ENCODE results near the gene HP1BP3. TPM values are rescaled to one million over a fixed set of nuclear protein-coding genes. Genes with fewer than 3 reads are reported as not detected.
A peak's percentile ranks its signal among the peaks of the same experiment; 100 is the strongest.
"Not testable (repeated sequence)": the region's sequence is repeated elsewhere in the genome, so short reads cannot be mapped to it uniquely, and the experiment has no call there.

HP1BP3 gene
- total RNA-seq, 2 donors from 2014 or later = 253 to 311 TPM

DNA sequence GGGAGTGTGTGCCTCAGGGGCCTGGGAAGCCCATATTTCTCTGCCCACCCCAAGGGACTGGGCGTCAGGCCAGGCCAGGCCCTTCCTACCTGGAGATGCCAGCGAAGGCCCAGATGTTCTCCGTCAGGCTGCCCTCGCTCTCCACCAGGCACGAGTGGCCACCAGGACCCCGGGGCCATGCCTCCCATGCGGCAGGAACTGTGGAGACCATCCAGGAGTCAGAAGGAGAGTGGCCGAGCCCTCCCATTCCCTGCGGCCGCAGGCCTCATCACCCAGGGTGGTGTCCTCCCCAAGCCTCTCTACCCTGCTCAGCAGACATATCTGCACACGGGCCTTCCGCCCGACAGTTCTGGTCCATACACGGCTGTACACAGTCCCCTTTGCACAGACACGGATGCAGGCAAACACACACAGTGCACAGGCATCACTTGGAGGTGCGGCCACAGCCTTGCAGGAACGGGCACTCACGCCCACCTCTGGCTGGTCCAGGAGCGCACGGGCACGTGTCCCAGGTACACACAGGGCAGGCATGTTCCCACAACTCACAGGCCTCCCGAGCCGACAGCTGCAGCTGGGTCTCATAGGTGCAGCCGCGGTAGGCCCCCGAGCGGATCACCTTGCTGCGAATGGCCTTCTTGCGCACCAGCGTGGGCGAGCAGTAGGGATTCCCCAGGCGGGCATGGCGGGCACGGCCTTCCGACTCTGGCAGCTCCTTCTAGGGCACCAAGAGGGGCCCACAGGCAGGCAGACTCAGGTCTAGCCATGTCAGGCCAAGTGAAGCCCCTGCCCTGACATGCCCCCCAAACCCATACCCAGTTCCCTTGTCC is 63.4 kb downstream of the HP1BP3 start:
- ATAC-seq (no peak), DNase-seq (ENCODE audit: low spot score in 2 of 2) (peak in 1 of 2 donors; percentile 51)
- no peaks in the 10 kb centered on the region for H3K36me3 Mint-ChIP-seq

DNA sequence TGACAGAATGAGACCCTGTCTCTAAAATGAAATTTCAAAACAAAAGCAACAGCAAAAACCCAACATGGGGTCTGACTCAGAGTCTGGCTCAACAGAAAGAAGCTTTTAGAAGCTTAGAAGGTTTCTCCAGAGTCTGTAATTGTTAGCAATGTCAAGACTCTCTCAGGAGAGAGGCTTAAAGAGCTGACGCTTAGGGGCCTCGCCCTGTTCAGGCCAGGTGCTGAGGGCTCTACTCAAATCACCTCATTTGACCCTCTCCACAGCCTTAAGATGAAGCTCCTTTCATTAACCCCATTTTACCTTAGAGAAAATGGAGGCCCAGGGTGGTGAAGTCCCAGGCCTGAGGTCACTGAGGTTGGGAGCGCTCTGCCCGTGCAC is 64.0 kb downstream of the HP1BP3 start:
- no peak for ATAC-seq
- H3K27ac Mint-ChIP-seq = no peak overlapping the region
- no peaks in the 10 kb centered on the region for H3K9me3 Mint-ChIP-seq
- DNase-seq (ENCODE audit: low spot score in 2 of 2) = no peak
- H3K36me3 Mint-ChIP-seq = no peaks in the 10 kb centered on the region

More for the DNA sequence above, 63.4 kb downstream of the HP1BP3 start:
- no peak overlapping the region for H3K27ac Mint-ChIP-seq
- no peaks in the 10 kb centered on the region for H3K9me3 Mint-ChIP-seq

DNA sequence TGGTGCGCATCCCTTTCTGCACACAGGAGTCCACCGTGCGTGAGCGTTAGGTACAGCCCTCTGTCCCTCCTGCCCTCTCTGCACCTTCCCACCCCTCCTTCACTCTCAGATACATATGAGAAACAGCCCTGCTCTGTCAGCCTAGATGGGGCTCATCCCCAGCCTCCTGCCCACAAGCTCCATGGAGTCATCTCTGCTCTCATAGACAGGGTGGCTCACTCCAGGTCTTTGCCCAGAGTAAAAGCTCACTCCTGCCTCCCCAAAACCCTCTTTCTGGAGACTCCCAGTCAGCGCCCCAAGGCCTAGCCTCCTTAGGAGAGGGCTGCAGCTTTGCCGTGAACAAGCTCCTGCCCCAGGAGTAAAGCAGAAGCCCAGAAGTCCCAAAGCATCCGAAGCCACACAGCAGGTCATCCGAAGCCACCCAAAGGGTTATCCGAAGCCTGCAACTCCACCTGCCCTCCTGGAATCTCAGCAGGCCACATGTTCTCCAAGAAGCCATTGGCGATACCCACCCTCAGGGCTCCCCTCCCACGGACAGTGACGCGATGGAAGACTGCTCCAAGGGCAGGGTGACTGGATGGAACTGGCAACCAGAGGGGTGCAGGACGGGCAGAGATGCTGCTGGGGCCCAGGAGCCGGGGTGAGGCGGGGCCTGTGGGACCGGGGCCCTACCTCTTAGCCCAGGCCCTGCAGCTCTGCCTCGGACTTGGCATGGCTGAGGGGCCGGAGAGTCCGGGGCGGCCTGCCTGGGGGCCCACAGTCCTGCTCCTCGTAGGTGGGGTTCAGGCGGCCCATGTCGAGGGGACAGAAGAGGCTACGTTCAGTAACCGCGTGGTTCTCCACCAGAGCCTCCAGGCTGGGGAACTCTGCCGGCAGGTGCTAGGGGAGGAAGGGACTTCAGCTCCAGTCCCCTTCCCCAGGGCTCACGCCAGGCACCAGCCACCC is 65.7 kb downstream of the HP1BP3 start:
- Mint-ChIP-seq H3K9me3 (no peaks in the 10 kb centered on the region), H3K27ac (no peak overlapping the region), H3K36me3 (no peaks in the 10 kb centered on the region)
- ATAC-seq (no peak), DNase-seq (ENCODE audit: low spot score in 2 of 2) (peak in 1 of 2 donors; percentile 33)

DNA sequence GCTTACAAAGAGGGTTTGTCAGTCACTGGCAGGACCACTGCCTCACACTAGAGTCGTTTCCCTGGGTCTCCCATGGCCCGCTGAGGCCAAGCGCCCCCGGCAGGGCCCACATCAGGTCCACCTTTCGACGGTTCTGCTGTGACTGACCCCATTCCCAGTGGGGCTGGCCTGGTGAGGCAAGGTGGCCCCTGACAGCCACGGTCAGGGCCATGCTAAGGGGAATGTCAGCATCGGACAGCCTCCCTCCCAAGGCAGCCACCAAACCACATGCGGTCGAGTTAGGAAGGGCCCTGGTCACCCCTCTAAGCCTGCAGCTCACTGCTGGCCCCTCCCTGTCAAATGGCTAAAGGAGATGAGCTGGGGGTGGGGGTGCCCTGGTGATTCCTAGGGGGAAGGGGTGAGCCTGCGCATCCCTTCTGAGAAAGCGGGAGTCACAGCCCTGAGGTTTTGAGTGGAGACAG is 66.4 kb downstream of the HP1BP3 start:
- Mint-ChIP-seq H3K36me3 (no peaks in the 10 kb centered on the region), H3K27ac (no peak overlapping the region), H3K9me3 (no peaks in the 10 kb centered on the region)
- ATAC-seq (no peak), DNase-seq (ENCODE audit: low spot score in 2 of 2) (peak in 1 of 2 donors; percentile 44)

DNA sequence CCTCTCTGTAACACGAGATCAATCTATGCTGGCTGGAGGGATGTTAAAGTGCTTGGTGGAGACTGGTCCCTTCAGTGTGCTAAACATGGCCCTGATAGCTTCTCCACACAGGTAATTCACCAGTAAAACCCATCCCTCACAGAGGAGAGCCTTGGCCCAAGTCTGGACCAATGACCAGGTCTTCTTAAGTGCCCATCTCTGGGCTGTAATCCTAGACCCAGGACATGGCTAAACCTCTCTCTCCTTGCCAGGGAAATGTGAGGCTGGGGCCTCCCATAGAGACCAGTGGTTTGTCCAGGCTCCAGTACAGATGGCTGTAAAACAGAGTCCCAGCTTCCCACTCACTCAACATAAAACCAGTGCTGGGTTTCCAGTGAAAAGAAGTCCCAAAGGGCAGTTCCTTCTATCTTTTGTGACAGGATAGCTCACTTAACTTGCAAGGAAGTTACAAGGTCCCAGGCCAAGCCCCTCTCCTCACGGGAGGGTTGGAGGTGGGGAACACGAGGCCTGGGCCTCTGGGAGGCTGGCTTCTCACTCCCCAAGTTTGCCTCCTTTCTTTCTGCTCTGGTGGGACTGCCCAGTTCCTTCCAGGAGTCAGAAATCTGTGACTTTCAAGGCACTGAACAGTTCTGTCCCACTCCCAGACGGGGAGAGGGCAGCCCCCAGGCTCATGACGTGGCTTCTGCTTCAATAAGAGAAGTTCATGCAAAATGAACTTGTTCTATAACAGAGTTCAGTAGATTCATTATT is 67.1 kb downstream of the HP1BP3 start:
- Mint-ChIP-seq H3K36me3 (no peaks in the 10 kb centered on the region), H3K27ac (no peak overlapping the region), H3K9me3 (no peaks in the 10 kb centered on the region)
- DNase-seq (ENCODE audit: low spot score in 2 of 2) = peak in 1 of 2 donors; percentile 48
- ATAC-seq = no peak

DNA sequence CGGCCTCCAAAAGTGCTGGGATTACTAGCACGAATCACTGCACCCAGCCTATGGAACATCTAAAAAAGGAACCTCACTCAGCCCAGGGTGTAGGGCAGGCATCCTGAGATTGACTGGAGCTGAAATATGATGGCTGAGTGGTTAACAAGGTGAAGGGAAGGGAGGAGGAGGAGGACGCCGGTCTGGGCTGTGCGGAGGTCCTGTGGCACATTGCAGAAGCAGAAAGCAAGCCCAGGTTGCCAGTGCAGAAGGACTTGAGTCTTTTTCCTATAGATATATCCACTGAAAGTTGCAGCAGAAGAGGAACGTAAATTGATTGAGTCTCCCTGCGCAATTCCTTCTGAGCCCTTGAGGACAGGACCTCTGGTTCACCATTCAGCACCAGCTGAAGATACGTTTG is 67.8 kb downstream of the HP1BP3 start:
- Mint-ChIP-seq H3K36me3 (no peaks in the 10 kb centered on the region), H3K27ac (no peak overlapping the region), H3K9me3 (no peaks in the 10 kb centered on the region)
- ATAC-seq (no peak), DNase-seq (ENCODE audit: low spot score in 2 of 2) (peak in 1 of 2 donors; percentile 21)

DNA sequence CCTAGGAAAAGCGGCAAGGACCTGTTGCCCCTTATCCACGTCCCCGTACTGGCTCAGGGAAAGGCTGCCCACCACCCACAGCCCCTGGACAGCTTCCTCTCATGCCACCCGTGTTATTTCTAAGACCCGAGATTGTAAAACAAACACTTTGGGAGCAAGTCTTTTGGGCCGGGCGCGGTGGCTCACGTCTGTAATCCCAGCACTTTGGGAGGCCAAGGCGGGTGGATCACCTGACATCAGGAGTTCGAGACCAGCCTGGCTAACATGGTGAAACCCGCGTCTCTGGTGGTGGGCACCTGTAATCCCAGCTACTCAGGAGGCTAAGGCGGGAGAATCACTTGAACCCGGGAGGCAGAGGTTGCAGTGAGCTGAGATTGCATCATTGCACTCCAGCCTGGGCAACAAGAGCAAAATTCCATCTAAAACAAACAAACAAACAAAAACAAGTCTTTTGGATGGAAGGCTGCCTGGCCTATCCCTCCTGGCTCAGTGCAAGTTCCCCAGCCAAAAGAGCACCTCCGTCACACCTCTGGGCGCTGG is 68.7 kb downstream of the HP1BP3 start:
- ATAC-seq; DNase-seq (ENCODE audit: low spot score in 2 of 2); H3K9me3 Mint-ChIP-seq; H3K27ac Mint-ChIP-seq; H3K36me3 Mint-ChIP-seq: not testable (repeated sequence)

DNA sequence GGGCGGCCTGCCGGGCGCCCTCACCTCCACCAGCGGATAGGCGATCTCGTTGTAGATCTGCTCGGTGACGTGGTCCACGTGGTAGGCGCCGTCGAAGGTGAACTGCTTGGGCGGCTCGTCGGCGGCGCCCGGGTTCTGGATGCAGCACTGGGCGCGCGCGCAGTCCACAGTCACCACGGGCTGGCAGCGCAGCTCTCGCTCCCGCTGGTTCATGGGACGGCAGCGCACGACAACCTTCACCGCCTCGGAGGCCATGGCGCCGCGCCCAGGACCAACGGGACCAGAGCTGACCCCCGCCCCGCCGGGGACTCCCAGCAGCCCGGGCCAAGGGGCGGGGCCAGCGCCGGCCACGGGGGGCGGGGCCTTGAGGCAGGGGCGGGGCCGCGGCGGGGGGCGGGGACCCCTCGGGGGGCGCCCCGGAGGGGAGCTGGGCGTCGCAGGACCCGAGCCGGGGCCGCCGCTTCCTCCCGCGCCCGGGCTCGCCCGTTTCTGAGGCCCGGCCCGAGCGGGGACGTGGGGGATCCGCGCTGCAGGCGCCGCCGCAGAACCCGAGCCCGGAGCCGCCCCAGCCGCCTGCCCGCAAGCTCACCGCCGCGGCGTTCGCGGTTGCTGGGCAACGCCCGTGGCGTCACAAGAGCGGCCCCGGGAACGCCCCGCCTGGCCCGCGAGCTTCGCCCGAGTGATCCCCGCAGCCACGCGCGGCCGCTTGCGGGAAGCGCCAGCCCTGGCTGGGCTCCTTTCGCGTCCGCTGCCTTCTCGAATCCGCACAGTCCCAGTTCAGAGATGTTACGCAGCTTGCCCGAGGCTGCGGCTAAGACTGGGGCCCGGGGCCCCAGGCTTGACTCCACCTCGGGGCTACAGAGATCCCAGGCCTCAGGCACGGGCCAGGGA is 69.4 kb downstream of the HP1BP3 start, which contains the start of gene KIF17:
Gene KIF17 (minus strand): TSS at position 556 of the 891 bp plus-strand sequence. CDS start 301 bp downstream, at position 255.
- H3K36me3 Mint-ChIP-seq = no peaks in the 10 kb centered on the region
- peak in 1 of 2 donors; percentile 64 for DNase-seq (ENCODE audit: low spot score in 2 of 2)

DNA sequence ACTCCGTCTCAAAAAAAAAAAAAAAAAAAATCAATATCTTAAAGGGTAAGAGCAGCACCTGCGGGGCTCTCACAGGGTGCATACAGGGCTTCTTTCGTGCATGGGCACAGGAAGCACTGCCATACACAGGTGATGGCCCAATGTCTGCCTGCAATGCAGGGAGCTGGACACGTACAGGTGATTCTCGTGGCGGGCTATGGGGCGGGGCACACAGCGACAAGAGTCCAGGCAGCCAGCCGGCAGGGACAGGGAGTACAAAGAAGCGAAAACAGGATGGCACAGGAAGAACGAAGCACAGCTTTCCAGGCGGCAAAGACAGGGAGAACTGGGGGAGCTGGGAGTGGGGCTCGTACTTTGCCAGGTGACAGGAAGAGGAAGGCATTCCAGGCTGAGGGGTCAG is 70.9 kb downstream of the HP1BP3 start:
- ATAC-seq (no peak), DNase-seq (ENCODE audit: low spot score in 2 of 2) (no peak)
- no peaks in the 10 kb centered on the region for H3K36me3 Mint-ChIP-seq
- H3K9me3 Mint-ChIP-seq = no peaks in the 10 kb centered on the region
- no peak overlapping the region for H3K27ac Mint-ChIP-seq

More for the DNA sequence above, 69.4 kb downstream of the HP1BP3 start, which contains the start of gene KIF17:
- Mint-ChIP-seq H3K27ac (no peak within 1 kb of the TSS), H3K9me3 (no peaks in the 10 kb centered on the region)
- peak; percentile 73 to 76 for ATAC-seq

DNA sequence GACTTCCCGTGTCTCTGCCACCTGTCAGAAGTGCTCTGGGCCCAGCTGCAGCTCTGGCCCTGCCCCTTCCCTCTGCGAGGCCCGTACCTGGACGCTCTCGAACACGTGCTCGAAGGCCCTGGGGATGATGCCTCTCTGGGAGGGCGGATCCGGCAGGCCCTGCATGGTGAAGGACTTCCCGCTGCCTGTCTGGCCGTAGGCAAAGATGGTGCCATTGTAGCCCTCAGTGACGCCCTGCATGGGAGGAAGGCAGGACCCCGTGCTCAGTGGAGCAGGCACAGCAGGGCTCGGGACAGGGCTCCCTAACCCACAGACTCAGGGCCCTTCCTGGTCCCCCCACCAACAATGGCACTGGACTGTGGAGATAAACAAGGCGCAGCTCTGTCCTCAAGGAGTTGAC is 71.7 kb downstream of the HP1BP3 start:
- Mint-ChIP-seq H3K9me3 (no peaks in the 10 kb centered on the region), H3K36me3 (no peaks in the 10 kb centered on the region), H3K27ac (no peak overlapping the region)
- DNase-seq (ENCODE audit: low spot score in 2 of 2) (no peak), ATAC-seq (no peak)

DNA sequence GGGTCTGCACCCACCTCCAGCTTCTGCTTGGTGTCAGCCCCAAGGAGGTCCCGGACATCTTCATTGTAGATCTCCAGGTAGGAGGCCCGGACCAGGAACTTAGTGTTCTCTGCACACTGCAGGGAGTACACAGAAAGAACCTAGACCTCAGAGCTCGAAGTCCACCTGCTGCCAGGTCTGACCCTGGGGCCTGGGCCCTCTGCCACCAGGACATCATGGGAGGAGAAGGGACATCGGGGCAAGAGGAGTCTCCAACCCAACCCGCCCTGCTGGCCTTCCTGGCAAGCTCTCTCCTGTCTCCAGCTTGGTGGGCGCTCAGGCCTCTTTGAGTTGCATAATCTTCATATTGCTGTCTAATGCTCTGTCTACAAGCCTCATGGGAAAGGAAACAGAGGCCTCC is 73.7 kb downstream of the HP1BP3 start:
- no peaks in the 10 kb centered on the region for H3K36me3 Mint-ChIP-seq
- peak in 1 of 2 donors; percentile 36 for ATAC-seq

DNA sequence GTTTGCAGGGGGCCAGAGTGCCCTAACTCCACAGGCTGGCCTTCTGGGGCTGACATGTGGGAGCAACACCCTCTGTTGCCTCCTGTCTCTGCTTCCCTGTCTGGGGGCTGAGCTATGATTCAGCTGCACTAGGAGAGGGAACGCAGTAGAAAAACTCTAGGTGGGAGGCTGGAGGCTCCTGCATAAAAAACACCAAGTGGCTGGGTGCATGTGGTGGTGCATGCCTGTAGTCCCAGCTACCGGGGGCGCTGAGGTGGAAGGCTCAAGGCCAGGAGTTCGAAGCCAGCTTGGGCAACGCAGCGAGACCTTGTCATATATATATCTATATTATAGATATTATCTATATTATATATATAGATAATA is 74.9 kb downstream of the HP1BP3 start:
- DNase-seq (ENCODE audit: low spot score in 2 of 2) (no peak), ATAC-seq (peak; percentile 38 to 57)
- H3K9me3 Mint-ChIP-seq = no peaks in the 10 kb centered on the region
- H3K27ac Mint-ChIP-seq = no peak overlapping the region
- no peaks in the 10 kb centered on the region for H3K36me3 Mint-ChIP-seq

More for the DNA sequence above, 73.7 kb downstream of the HP1BP3 start:
- Mint-ChIP-seq H3K9me3 (no peaks in the 10 kb centered on the region), H3K27ac (no peak overlapping the region)
- DNase-seq (ENCODE audit: low spot score in 2 of 2) = no peak

DNA sequence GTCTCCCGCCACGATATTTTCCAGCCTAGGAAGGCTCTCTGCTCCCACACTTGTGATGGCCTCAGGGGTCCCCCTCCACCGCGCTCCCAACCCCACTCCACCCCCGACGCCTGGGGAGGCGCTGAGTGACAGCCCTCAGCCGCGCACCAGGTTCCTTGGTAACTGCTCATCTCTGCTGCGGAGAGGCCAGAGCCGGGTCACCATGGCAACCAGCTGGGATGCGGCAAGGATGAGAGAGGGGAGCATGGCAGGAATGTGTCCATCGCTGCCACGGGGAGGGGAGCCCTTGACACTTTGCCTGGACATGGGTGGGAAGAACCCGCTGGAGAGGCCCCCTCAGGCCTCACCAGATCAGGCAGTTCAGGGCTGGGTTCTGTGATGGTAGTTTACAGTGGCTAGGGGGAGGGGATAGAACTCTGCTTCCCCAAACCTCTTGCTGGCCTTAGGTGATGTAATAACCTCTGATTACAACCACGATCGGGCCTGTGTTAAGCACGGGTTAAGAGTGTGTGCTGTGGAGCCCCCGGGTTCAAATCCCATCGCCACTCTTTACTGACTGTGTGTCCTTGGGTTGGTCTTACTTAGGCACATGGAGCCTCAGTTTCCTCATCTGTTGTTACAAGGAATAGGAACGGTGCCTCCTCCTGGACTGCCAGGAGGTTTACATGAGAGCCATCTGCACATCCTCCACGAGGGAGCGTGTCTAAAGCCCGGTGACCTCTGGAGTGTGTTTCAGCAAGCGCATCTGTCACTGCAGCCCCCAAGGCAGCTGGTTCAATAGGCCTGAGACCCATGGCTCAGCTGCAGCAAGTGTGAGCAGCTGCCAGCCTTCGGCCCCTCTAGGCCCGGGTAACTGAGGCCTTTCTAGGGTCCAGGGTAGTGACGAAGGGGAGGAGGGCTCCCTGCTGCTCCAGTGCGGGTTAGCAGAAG is 75.6 kb downstream of the HP1BP3 start:
- H3K9me3 Mint-ChIP-seq = no peaks in the 10 kb centered on the region
- DNase-seq (ENCODE audit: low spot score in 2 of 2) = no peak
- no peaks in the 10 kb centered on the region for H3K36me3 Mint-ChIP-seq
- ATAC-seq = peak; percentile 51 to 56
- H3K27ac Mint-ChIP-seq = no peak overlapping the region

DNA sequence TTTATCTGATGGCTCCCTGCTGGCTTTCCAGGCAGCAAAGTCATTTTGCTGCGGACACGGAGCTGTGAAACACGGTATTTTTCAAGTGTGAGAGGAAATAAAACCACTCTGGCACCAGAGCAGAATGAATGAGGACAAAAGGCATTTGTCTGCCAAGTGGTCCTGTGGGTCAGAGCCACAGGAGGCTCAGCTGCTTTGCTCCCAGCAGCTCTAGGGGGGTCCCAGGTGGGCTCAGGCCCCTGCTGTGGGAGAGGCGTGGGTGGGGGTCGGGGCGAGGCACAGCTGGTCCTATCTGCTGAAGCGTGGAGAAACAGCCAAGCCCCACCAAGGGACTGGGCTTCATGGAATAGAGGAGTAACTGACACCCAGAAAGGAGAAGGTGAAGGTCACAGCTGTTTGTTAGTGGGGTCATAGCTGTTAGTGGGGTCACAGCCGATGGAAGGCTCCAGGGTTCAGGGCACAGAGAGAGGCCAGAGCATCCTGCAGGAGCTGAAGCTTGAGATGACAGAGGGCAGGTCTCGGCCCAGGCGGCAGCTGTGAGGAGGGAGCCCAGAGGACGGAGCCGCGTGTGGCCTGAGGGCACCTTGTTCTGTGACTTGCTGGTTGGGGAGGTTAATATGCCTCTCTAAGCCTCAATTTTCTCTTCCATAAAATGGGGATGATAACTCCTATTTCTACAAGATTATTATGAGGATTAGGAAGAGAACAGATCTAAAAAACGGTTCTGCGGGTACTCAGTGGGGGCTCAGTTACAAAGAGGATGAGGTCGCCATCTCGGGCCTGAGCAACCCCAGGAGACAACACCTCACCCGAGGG is 76.4 kb downstream of the HP1BP3 start:
- ATAC-seq = no peak
- Mint-ChIP-seq H3K9me3 (no peaks in the 10 kb centered on the region), H3K36me3 (no peaks in the 10 kb centered on the region), H3K27ac (peak overlapping the region in 1 of 2 donors; percentile 50)
- no peak for DNase-seq (ENCODE audit: low spot score in 2 of 2)
